HepG2 (cell line): ENCODE measurements around the gene UCKL1. TPM values are rescaled to one million over a fixed set of nuclear protein-coding genes. Genes with fewer than 3 reads are reported as not detected.

Experiments
- ELF1 ChIP-seq: sonication (generic); formaldehyde crosslinking; IDR thresholded peaks from 2 replicates; pipeline ENCODE4 v1.4.0; 2020; ENCODE audit warnings: missing genetic modification reagents
- ETV5 ChIP-seq: IDR thresholded peaks from 2 replicates; pipeline ENCODE4 v1.6.1; 2018; ENCODE audit warnings: missing biosample characterization, missing genetic modification reagents, inconsistent platforms, borderline replicate concordance
- NFKB2 ChIP-seq: sonication (generic); formaldehyde crosslinking; IDR thresholded peaks from 2 replicates; pipeline ENCODE4 v1.4.0; 2020; ENCODE audit warnings: missing genetic modification reagents, borderline replicate concordance
- SMC3 ChIP-seq: IDR thresholded peaks from 2 replicates; pipeline ENCODE4 v1.6.1; 2011; ENCODE audit warnings: low read length, improper control_type of control experiment
- SSRP1 ChIP-seq: IDR thresholded peaks from 2 replicates; pipeline ENCODE4 v1.6.1; 2016; ENCODE audit warnings: control low read depth
- TGIF2 ChIP-seq: IDR thresholded peaks from 2 replicates; pipeline ENCODE4 v1.6.1; 2016; ENCODE audit warnings: control low read depth, missing compliant biosample characterization
- ZBED4 ChIP-seq: sonication (generic); formaldehyde crosslinking; IDR thresholded peaks from 2 replicates; pipeline ENCODE4 v1.4.0; 2020; ENCODE audit warnings: missing genetic modification reagents, borderline replicate concordance
- ZNF142 ChIP-seq: sonication (generic); formaldehyde crosslinking; IDR thresholded peaks from 2 replicates; pipeline ENCODE4 v1.4.0; 2020; ENCODE audit warnings: missing genetic modification reagents
- ZNF589 ChIP-seq: sonication (generic); formaldehyde crosslinking; conservative IDR thresholded peaks from 2 replicates; pipeline ENCODE4 v1.8.0; 2022; ENCODE audit warnings: mild to moderate bottlenecking, moderate library complexity, missing genetic modification reagents
- ZZZ3 ChIP-seq: sonication (generic); formaldehyde crosslinking; IDR thresholded peaks from 2 replicates; pipeline ENCODE4 v1.4.0; 2020; ENCODE audit warnings: missing genetic modification reagents, mild to moderate bottlenecking, borderline replicate concordance
- polyA plus RNA-seq, 8 experiments: library from polyadenylated mRNA; depleted of rRNA in 3 of 8; stranded (reverse) in 7 of 8; unstranded in 1 of 8; fragments of >200 nt; fragmentation: Illumina TruSeq in 4 of 8; extraction: Trizol in 4 of 8; gene quantifications; 2 replicates each; pipeline versions ENCODE4 v1.2.1 to v1.2.3, GENCODE V29; 2011 to 2016; ENCODE audit warnings: low read depth in 4 of 8, missing spikeins in 1 of 8, mixed read lengths in 1 of 8; ENCODE audit not compliant: insufficient read depth in 1 of 8
- total RNA-seq, 5 experiments: library from RNA; depleted of rRNA; stranded (reverse); fragments of >200 nt; fragmentation: Illumina TruSeq; extraction: Trizol; gene quantifications; 2 replicates each; pipeline ENCODE4 v1.2.3, GENCODE V29; 2016; ENCODE audit warnings: low read depth in 1 of 5
- TF ChIP-seq, protein P1 (sequence below): sonication (generic); formaldehyde crosslinking; IDR thresholded peaks from one replicate; pipeline ENCODE4 v1.5.1; 2020; ENCODE audit warnings: mild to moderate bottlenecking, missing genetic modification reagents; ENCODE audit errors: not compliant biosample characterization

The UCKL1 gene
- total and polyA plus RNA-seq, 2 of the 13 experiments (the other 11 are each of a cell fraction or from before 2014, with no cell fraction given): 50.2 to 126 TPM

DNA sequence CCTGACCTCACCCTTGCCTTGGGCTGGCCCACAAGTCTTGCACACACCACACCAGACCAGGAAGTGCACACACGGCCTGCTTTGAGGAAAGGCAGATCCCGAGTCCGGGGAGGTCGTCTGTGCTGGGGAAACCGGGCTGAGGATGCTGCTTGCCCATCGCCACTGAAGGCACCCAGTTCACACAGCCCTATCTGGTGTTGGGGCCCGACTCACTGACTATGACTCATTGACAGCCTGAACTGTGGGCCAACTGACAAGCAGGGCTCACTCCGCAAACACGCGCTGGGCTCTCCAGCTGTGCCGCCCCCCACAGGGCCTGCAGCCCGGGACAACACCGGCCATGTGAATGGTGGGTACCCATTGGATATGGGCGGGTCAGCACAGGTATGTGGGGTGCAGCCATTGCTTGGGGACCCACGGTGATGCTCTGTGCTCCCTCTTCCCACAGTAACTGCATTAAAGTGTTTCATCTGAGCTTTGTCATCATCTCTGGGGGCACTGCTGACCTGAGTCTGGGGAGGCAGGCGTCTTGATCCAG lies 21.6 kb upstream of the UCKL1 start (continued):
- TF ChIP-seq, protein P1, sequence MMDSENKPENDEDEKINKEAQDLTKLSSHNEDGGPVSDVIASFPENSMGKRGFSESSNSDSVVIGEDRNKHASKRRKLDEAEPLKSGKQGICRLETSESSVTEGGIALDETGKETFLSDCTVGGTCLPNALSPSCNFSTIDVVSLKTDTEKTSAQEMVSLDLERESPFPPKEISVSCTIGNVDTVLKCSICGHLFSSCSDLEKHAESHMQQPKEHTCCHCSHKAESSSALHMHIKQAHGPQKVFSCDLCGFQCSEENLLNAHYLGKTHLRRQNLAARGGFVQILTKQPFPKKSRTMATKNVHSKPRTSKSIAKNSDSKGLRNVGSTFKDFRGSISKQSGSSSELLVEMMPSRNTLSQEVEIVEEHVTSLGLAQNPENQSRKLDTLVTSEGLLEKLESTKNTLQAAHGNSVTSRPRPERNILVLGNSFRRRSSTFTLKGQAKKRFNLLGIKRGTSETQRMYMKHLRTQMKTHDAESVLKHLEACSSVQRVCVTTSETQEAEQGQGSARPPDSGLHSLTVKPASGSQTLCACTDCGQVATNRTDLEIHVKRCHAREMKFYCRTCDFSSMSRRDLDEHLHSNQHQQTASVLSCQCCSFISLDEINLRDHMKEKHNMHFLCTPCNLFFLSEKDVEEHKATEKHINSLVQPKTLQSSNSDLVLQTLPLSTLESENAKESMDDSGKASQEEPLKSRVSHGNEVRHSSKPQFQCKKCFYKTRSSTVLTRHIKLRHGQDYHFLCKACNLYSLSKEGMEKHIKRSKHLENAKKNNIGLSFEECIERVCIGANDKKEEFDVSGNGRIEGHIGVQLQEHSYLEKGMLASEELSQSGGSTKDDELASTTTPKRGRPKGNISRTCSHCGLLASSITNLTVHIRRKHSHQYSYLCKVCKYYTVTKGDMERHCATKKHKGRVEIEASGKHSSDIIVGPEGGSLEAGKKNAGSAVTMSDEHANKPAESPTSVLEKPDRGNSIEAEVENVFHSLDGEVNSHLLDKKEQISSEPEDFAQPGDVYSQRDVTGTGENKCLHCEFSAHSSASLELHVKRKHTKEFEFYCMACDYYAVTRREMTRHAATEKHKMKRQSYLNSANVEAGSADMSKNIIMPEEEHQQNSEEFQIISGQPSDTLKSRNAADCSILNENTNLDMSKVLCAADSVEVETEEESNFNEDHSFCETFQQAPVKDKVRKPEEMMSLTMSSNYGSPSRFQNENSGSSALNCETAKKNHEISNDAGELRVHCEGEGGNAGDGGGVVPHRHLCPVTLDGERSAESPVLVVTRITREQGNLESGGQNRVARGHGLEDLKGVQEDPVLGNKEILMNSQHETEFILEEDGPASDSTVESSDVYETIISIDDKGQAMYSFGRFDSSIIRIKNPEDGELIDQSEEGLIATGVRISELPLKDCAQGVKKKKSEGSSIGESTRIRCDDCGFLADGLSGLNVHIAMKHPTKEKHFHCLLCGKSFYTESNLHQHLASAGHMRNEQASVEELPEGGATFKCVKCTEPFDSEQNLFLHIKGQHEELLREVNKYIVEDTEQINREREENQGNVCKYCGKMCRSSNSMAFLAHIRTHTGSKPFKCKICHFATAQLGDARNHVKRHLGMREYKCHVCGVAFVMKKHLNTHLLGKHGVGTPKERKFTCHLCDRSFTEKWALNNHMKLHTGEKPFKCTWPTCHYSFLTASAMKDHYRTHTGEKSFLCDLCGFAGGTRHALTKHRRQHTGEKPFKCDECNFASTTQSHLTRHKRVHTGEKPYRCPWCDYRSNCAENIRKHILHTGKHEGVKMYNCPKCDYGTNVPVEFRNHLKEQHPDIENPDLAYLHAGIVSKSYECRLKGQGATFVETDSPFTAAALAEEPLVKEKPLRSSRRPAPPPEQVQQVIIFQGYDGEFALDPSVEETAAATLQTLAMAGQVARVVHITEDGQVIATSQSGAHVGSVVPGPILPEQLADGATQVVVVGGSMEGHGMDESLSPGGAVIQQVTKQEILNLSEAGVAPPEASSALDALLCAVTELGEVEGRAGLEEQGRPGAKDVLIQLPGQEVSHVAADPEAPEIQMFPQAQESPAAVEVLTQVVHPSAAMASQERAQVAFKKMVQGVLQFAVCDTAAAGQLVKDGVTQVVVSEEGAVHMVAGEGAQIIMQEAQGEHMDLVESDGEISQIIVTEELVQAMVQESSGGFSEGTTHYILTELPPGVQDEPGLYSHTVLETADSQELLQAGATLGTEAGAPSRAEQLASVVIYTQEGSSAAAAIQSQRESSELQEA (CRISPR knock-in tag): peak; percentile 30
- TF ChIP-seq TGIF2 (CRISPR knock-in tag): peak; percentile 100
- no peak for TF ChIP-seq SMC3
- peak; percentile 83; the same call in 1 of the 2 replicates for TF ChIP-seq NFKB2 (CRISPR knock-in tag)
- no peak; the same call in 1 of the 2 replicates for TF ChIP-seq ELF1 (CRISPR knock-in tag)
- peak; percentile 81; the same call in 1 of the 2 replicates for TF ChIP-seq ZZZ3 (CRISPR knock-in tag)
- TF ChIP-seq ZBED4: peak; percentile 67; the same call in 1 of the 2 replicates
- peak; percentile 84; the same call in 1 of the 2 replicates for TF ChIP-seq SSRP1 (CRISPR knock-in tag)
- TF ChIP-seq ETV5: peak; percentile 23; the same call in 1 of the 2 replicates
- peak; percentile 28; the same call in 1 of the 2 replicates for TF ChIP-seq ZNF142
- peak; percentile 91 for TF ChIP-seq ZNF589
